GM21786 (cell line): ENCODE data around the gene TMEM129.
A peak's percentile ranks its signal among the peaks of the same experiment; 100 is the strongest.

ENCODE experiments used
- ATAC-seq: cut with Tn5 transposase; IDR thresholded peaks from one replicate; pipeline ENCODE4 v1.9.1; 2021; ENCODE audit not compliant: unreplicated experiment

The TMEM129 gene

GRCh38 chr4:1721003-1721665 lies at the start of gene TMEM129, which contains the start of gene TACC3:
Gene TMEM129, minus strand, starts transcription at chr4:1721323. Its CDS starts 486 bp downstream, at chr4:1720837.
Gene TACC3, plus strand, starts transcription at chr4:1721521. Its CDS starts 1,901 bp downstream, at chr4:1723422.
- ATAC-seq: peak; percentile 77

GRCh38 chr4:1770791-1771231 lies 49.7 kb upstream of the TMEM129 start:
- ATAC-seq: no peak

- no peak for ATAC-seq
Observed at GRCh38 chr4:1770245-1770644, 49.1 kb upstream of the TMEM129 start.

GRCh38 chr4:1769692-1770091 lies 48.6 kb upstream of the TMEM129 start:
- no peak for ATAC-seq

GRCh38 chr4:1768367-1769034 lies 47.4 kb upstream of the TMEM129 start:
- ATAC-seq: no peak

- no peak for ATAC-seq
Observed at GRCh38 chr4:1767770-1768366, 46.7 kb upstream of the TMEM129 start.

GRCh38 chr4:1767061-1767769 lies 46.1 kb upstream of the TMEM129 start:
- no peak for ATAC-seq

GRCh38 chr4:1766106-1767060 lies 45.3 kb upstream of the TMEM129 start:
- ATAC-seq: no peak

GRCh38 chr4:1765409-1766072 lies 44.4 kb upstream of the TMEM129 start:
- ATAC-seq: no peak

GRCh38 chr4:1764670-1765069 lies 43.5 kb upstream of the TMEM129 start:
- ATAC-seq: no peak

GRCh38 chr4:1763550-1764080 lies 42.5 kb upstream of the TMEM129 start:
- no peak for ATAC-seq

GRCh38 chr4:1763070-1763549 lies 42.0 kb upstream of the TMEM129 start:
- ATAC-seq: no peak

GRCh38 chr4:1762264-1763010 lies 41.3 kb upstream of the TMEM129 start:
- ATAC-seq: no peak

GRCh38 chr4:1761130-1761689 lies 40.1 kb upstream of the TMEM129 start:
- no peak for ATAC-seq

GRCh38 chr4:1760521-1761071 lies 39.5 kb upstream of the TMEM129 start:
- ATAC-seq: no peak

GRCh38 chr4:1759818-1760223 lies 38.7 kb upstream of the TMEM129 start:
- no peak for ATAC-seq

- no peak for ATAC-seq
Observed at GRCh38 chr4:1759170-1759817, 38.2 kb upstream of the TMEM129 start.
